Neuron (in vitro differentiated cells): ENCODE data around the gene UBE2E3.

ENCODE experiments used
- H2AFZ ChIP-seq: one replicate; pipeline ENCODE4 v1.6.1; 2013; ENCODE audit warnings: low read depth, mild to moderate bottlenecking, inconsistent platforms, low read length, moderate library complexity
- H3K27me3 ChIP-seq: one replicate; pipeline ENCODE4 v1.6.1; 2013; ENCODE audit warnings: low read length; ENCODE audit not compliant: insufficient read depth
- H3K36me3 ChIP-seq: one replicate; pipeline ENCODE4 v1.6.1; 2013; ENCODE audit warnings: low read length; ENCODE audit not compliant: insufficient read depth
- H3K4me1 ChIP-seq: one replicate; pipeline ENCODE4 v1.6.1; 2013; ENCODE audit warnings: low read length; ENCODE audit not compliant: insufficient read depth
- H3K4me3 ChIP-seq: 2 replicates; pipeline ENCODE4 v1.5.1; 2013; ENCODE audit warnings: mild to moderate bottlenecking, low read length, moderate library complexity
- H3K9me3 ChIP-seq: one replicate; pipeline ENCODE4 v1.6.1; 2013; ENCODE audit warnings: low read length

The UBE2E3 gene

GRCh38 chr2:181107628-181107945 is 127.2 kb downstream of the UBE2E3 start:
- no peaks in the 10 kb centered on the region for H3K27me3 ChIP-seq
- no peak overlapping the region for H3K4me3 ChIP-seq
- no peaks in the 10 kb centered on the region for H3K9me3 ChIP-seq
- H2AFZ ChIP-seq: no peak overlapping the region
- H3K4me1 ChIP-seq: peaks cover 8% of the 10 kb centered on the region
- H3K36me3 ChIP-seq: no peaks in the 10 kb centered on the region

GRCh38 chr2:181111059-181111458 is 130.7 kb downstream of the UBE2E3 start:
- Histone ChIP-seq H3K36me3 (no peaks in the 10 kb centered on the region), H3K4me1 (peaks cover 6% of the 10 kb centered on the region), H3K9me3 (no peaks in the 10 kb centered on the region), H3K27me3 (no peaks in the 10 kb centered on the region), H3K4me3 (no peak overlapping the region), H2AFZ (no peak overlapping the region)

GRCh38 chr2:181112916-181113315 is 132.5 kb downstream of the UBE2E3 start:
- H3K4me1 ChIP-seq: no peaks in the 10 kb centered on the region
- no peaks in the 10 kb centered on the region for H3K36me3 ChIP-seq
- no peaks in the 10 kb centered on the region for H3K27me3 ChIP-seq
- no peak overlapping the region for H2AFZ ChIP-seq
- no peak overlapping the region for H3K4me3 ChIP-seq
- no peaks in the 10 kb centered on the region for H3K9me3 ChIP-seq
